ENCODE measurements around the gene DIS3L2.

- TF ChIP-seq MLX (CRISPR knock-in tag; IDR thresholded peaks at IDR 0.05) (no peak), ZNF512 (CRISPR knock-in tag; IDR thresholded peaks at IDR 0.05; ENCODE audit: borderline replicate concordance) (no peak), CREB1 (CRISPR knock-in tag; IDR thresholded peaks at IDR 0.05) (no peak), CTCF (IDR thresholded peaks at IDR 0.05) (no peak), ZNF138 (CRISPR knock-in tag; conservative IDR thresholded peaks at IDR 0.05) (no peak), FOXP1 (CRISPR knock-in tag; IDR thresholded peaks at IDR 0.05; ENCODE audit: borderline replicate concordance) (no peak), ATF3 (CRISPR knock-in tag; conservative IDR thresholded peaks at IDR 0.05) (no peak), HMGXB4 (CRISPR knock-in tag; IDR thresholded peaks at IDR 0.05) (no peak), ZBTB43 (CRISPR knock-in tag; IDR thresholded peaks at IDR 0.05) (no peak), ZSCAN18 (CRISPR knock-in tag; IDR thresholded peaks at IDR 0.05) (no peak), NR2C2 (CRISPR knock-in tag; IDR thresholded peaks at IDR 0.05) (no peak)
These were observed 383.7 kb downstream of the DIS3L2 start for GRCh38 chr2:232345251-232345650.

Data from WTC11 (cell line).